Activated CD4-positive, alpha-beta T cell treated with anti-CD3 and anti-CD28 coated beads, Interleukin-2, amount 10 ng/mL, durations not matched to agents 24 days and 14 days (primary cell): ENCODE results near the gene PIM3. TPM values are rescaled to one million over a fixed set of nuclear protein-coding genes. Genes with fewer than 3 reads are reported as not detected.

Experiments used
- DNase-seq: peaks from one replicate; pipeline ENCODE4 v3.0.0; 2022
- H3K27ac Mint-ChIP-seq: one replicate; pipeline ENCODE4 v1.8.0; 2022; ENCODE audit warnings: mild to moderate bottlenecking, mixed read lengths
- H3K27me3 Mint-ChIP-seq: one replicate; pipeline ENCODE4 v1.8.0; 2022; ENCODE audit warnings: mixed read lengths
- H3K36me3 Mint-ChIP-seq: one replicate; pipeline ENCODE4 v1.8.0; 2022; ENCODE audit warnings: low read depth, mild to moderate bottlenecking, mixed read lengths
- H3K4me1 Mint-ChIP-seq: one replicate; pipeline ENCODE4 v1.8.0; 2021; ENCODE audit warnings: mixed read lengths
- H3K4me3 Mint-ChIP-seq: one replicate; pipeline ENCODE4 v1.8.0; 2022; ENCODE audit warnings: mild to moderate bottlenecking, moderate library complexity, mixed read lengths
- H3K9me3 Mint-ChIP-seq: one replicate; pipeline ENCODE4 v1.8.0; 2021; ENCODE audit warnings: mixed read lengths
- intact Hi-C: fragments of 100-400 bp; cut with micrococcal nuclease; formaldehyde crosslinking; loops from one replicate; pipeline ENCODE4 v1.15.1; 2023
- total RNA-seq: library from RNA; stranded (reverse); gene quantifications from 2 replicates; pipeline ENCODE4 v1.2.3, GENCODE V29; 2022

Gene PIM3
- total RNA-seq, 1 donor from 2014 or later = 304 TPM

DNA sequence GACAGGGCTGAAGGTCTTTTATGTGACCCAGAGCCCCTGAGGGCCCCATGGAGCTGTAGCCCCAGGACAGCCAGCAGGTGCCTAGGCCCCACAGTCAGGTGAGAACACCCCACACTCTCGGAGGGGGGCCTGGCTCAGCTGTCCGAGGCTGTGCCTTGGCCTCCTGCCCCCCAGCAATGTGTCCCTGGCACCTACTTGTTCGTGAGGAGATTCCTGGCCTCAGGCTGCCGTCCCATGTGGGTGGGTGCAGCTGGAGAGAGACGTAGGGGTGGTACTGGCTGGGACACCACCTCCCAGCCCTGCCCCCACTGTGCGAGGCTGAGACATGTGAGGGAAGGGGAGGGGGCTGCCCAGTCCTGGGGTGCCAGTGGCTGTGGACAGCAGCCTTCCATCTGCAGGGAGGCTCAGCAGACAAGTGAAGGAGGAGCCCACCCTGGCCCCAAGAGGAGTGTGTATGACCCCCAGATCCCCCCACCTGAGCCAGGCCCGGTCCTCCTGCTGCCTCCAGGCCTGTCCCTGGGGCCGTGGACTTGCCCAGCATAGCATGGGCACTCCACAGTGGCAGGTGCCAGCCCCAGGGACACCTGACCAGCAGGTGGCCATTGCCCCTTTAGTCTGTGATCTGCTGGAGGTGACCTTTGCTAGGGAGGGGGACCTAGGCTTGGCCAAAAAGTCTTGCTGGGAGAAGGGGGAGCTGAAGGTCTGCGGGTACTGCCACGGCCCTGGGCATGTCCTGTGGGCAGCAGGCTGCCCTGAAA is 35.0 kb downstream of the PIM3 start:
- Mint-ChIP-seq H3K36me3 (peaks cover 3% of the 10 kb centered on the region), H3K9me3 (peaks cover 5% of the 10 kb centered on the region), H3K4me3 (no peak overlapping the region), H3K27ac (no peak overlapping the region), H3K4me1 (peaks cover 4% of the 10 kb centered on the region), H3K27me3 (peaks cover 6% of the 10 kb centered on the region)
- no peak for DNase-seq
- intact Hi-C loops = no loop called here

DNA sequence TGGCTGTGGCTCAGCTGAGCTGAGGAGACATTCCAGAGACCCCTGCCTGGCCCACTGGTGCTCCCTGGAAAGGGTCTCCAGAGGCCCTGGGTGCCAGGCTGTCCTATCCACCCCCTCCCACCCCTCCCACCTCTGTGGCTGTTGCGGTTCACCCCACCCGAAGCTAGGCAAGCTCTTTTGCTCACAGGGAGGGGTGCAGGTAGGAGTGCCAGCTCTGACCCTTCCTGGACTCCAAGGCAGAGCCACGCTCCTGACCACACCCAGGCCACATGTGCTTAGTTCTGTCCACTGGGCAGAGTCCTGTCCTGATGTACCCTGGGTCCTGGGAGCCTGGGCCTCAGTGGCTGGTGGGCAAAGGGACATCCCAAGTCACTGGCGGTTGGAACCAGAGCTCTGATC is 35.5 kb downstream of the PIM3 start:
- Mint-ChIP-seq H3K27me3 (peaks cover 3% of the 10 kb centered on the region), H3K36me3 (peaks cover under 1% of the 10 kb centered on the region), H3K9me3 (peaks cover 2% of the 10 kb centered on the region), H3K4me1 (peaks cover 4% of the 10 kb centered on the region), H3K4me3 (no peak overlapping the region), H3K27ac (no peak overlapping the region)
- intact Hi-C loops = no loop called here
- DNase-seq = no peak

DNA sequence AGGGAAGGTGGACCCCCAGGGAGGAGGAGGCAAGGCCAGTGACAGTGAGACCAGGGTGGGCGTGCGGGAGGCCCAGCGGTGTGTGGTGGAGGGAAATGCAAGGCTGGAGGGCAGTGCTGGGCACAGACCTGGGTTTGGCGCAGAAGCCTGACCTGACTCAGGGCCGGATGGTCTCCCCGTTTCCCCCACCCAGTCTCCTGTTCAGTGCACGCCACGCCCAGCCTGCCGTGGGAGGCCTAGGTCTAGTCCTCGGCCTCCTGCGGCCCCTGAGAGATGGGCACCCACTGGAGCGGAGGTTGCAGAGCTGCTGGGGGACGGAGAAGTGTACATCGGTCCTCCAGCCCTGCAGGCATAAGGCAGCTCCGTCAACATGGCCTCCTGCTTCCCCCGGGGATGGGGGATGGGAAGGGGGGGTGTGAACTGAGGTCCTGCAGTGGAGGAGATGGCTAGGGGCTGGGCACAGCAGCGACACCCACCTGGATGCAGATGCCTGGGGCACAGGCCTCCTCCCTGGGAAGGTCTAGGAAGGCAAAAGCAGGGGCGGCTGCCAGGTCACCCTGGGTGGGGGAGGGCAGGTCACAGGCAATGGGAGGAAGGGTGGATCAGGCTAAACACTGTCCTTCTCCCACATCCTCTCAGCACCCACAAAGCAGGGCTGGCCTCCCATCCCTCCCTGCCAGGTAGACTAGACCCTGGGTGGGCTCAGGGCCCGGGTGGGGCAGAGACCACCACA is 36.1 kb downstream of the PIM3 start:
- Mint-ChIP-seq H3K27ac (no peak overlapping the region), H3K36me3 (no peaks in the 10 kb centered on the region), H3K9me3 (no peaks in the 10 kb centered on the region), H3K4me1 (peaks cover 4% of the 10 kb centered on the region), H3K27me3 (peaks cover 2% of the 10 kb centered on the region), H3K4me3 (no peak overlapping the region)
- intact Hi-C loops = no loop called here
- DNase-seq = no peak

DNA sequence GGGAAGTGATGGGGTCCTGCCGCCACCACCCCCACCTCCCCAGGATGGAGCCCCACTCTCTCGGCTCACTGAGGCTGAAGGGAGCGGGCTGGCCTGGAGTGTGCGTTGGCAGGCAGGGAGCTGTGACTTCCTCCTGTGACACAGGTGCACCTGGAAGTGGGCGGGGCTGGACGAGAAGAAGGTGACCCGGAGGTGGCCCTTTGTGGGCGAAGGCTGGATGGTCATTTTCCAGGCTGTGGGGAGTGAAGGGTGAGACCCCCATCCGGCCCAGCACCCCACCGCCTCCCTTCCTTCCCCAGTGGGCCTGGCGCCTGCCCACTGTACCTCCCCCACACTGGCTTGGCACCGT is 36.7 kb downstream of the PIM3 start:
- no peaks in the 10 kb centered on the region for H3K27me3 Mint-ChIP-seq
- intact Hi-C loops = no loop called here
- no peaks in the 10 kb centered on the region for H3K36me3 Mint-ChIP-seq
- H3K9me3 Mint-ChIP-seq = no peaks in the 10 kb centered on the region
- no peak overlapping the region for H3K27ac Mint-ChIP-seq
- no peak for DNase-seq
- peaks cover 4% of the 10 kb centered on the region for H3K4me1 Mint-ChIP-seq
- H3K4me3 Mint-ChIP-seq = no peak overlapping the region

DNA sequence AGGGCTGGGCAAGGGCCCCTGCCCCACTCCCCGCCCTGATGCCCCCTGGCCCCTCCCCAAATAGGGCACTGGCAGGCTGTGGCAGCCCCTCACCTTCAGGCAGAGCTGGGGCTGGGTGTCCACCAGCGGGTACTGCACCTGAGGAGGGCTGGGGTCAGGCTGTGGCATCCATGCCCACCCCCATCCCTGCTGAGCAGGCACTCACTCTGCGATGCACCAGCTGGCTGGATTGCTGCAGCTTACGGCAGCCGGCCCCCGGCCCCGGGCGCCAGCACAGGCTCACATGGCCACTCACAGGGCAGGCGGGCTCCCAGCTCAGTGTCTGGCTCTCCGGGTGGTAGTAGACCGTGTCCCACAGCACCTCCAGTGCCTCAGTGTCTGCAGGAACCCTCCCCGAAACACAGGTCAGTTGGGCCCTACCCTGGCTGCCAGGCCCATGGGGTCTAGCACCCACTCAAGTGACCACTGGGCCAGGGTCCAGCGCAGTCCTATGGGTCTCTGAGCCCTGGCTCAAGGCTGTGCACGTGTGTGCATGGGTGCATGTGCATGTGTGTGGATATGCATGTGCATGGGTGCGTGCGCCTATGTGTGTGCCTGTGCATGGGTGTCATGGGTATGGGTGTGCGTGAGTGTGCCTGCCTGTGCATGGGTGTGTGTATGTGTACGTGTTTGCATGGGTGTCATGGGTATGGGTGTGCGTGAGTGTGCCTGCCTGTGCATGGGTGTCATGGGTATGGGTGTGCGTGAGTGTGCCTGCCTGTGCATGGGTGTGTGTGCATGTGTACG is 37.6 kb downstream of the PIM3 start:
- H3K36me3 Mint-ChIP-seq = no peaks in the 10 kb centered on the region
- H3K27me3 Mint-ChIP-seq = no peaks in the 10 kb centered on the region
- no peak overlapping the region for H3K4me3 Mint-ChIP-seq
- peaks cover 4% of the 10 kb centered on the region for H3K4me1 Mint-ChIP-seq
- H3K27ac Mint-ChIP-seq = peak overlapping the region; percentile 0
- intact Hi-C loops = no loop called here
- DNase-seq = no peak
- H3K9me3 Mint-ChIP-seq = no peaks in the 10 kb centered on the region

DNA sequence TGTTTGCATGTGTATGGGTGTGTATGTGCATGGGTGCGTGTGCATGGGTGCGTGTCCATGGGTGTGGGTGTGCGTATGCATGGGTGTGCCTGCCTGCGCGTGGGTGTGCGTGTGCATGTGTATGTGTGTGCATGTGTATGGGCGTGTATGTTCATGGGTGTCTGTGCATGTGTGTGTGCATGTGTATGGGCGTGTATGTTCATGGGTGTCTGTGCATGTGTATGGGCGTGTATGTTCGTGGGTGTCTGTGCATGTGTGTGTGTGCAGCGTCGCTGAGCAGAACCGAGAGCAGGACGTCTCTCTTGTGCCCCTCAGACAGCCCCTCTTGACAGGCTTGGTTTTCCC is 38.1 kb downstream of the PIM3 start:
- Mint-ChIP-seq H3K36me3 (no peaks in the 10 kb centered on the region), H3K9me3 (no peaks in the 10 kb centered on the region), H3K27me3 (peaks cover under 1% of the 10 kb centered on the region), H3K4me3 (no peak overlapping the region), H3K27ac (peak overlapping the region; percentile 0), H3K4me1 (no peaks in the 10 kb centered on the region)
- DNase-seq = no peak
- intact Hi-C loops = no loop called here

DNA sequence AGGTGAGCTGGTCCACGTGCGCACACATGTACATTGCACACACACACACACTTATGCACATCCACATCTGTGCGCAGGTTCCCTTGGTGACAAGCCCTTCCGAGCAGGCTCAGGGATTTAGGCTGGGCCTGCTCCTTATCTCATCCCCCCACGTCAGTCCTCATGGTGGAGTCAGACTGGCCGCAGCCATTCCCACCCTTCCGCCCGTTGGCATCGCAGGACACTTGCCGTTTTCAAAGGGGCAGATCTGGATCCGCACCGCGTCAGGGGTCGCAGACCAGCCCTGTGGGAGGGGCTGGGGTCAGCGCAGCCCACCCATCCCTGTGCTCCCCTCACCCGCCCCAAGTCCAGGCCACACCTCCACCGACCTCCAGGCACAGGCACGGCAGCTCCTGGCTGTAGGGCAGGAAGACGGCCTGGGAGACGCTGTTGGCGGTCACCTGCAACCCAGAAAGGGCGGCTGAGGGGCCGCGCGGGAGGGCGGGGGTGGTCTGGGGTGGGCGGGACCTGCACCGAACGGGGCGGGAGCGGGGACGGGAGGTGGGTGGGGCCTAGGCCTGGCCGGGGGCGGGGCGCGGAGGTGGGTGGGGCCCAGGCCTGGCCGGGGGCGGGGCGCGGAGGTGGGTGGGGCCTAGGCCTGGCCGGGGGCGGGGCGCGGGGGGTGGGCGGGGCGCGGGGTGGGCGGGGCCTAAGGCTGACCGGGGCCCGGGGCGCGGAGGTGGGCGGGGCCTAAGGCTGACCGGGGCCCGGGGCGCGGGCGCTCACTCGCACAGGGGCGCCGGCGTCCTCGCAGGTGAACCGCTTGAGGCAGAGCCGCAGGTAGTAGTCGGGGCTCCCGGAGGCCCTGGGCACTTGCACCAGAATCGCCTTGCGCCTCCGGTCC is 38.7 kb downstream of the PIM3 start:
- DNase-seq = peak; percentile 79
- intact Hi-C loops = no loop called here
- Mint-ChIP-seq H3K27ac (no peak overlapping the region), H3K36me3 (no peaks in the 10 kb centered on the region), H3K9me3 (no peaks in the 10 kb centered on the region), H3K4me3 (peak overlapping the region; percentile 40), H3K4me1 (no peaks in the 10 kb centered on the region), H3K27me3 (peaks cover 2% of the 10 kb centered on the region)

DNA sequence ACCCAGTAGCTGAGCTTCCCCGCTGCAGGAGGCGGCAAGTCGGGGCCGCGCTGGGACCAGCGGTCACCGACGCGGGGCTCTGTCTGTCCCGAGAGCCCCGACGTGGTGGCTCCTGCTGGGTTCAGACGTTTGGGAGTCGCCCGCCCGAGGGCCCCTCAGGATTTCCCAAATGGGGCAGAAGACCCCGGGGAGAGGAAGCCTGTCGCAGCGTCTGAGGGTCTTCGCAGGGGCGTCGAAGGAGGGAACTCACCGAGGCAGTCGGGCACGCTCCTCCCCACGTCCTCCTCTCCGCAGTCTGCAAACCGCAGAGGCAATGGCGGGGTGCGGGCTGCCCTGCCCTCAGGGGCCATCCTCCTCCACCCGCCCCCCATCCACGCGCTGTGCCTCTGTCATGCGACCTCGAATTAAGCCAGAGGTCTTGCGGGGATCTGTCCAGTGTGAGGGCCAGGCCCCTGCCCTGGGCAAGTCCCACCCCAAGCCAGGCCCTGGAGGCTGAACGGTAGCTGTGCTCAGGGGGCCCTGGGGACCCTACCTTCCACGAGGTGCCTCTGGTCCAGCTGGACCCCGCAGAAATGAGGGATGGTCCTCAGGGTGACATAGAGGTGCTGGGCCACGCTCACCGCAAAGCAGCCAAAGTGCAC is 39.5 kb downstream of the PIM3 start:
- Mint-ChIP-seq H3K36me3 (no peaks in the 10 kb centered on the region), H3K4me1 (peaks cover 4% of the 10 kb centered on the region), H3K27ac (no peak overlapping the region), H3K4me3 (no peak overlapping the region), H3K27me3 (peaks cover 5% of the 10 kb centered on the region), H3K9me3 (no peaks in the 10 kb centered on the region)
- DNase-seq = no peak
- intact Hi-C loops = no loop called here

DNA sequence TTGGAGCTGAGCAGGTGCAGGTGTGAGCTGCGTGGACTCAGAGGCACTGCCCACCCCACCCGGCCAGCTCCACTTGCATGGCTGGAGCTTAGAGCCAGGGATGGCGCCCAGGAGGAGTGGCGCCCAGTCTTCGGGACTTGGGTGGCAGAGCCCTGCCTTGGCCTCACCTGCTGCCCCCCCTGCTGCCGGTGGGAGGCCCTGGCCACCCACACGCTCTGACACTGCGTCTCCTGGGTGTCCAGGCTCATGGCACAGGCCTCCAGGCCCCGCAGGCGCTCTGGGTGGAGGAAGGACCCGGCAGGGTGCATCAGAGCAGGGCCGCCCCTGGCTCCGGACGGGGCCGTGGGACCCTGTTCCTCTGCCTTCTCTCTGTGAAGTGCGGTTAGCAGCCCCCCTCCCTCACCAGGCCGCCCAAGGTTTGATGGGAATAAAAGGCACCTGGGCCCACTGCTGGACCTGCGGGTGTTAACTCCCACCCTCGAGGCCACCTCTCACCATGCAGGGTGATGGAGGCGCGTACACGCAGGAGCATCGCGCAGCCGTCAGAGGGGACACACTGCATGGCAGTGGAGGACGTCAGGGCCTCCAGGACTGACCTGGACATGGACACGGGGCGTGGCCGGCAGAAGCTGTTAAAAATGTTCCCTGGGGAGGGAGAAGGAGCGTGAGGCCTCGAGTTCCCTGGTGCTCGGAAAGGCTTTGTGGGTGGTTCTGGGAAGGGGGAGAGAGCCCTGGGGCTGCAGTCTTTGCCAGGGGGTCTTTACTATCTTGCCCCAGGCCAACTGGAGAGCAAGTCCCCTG is 40.2 kb downstream of the PIM3 start:
- Mint-ChIP-seq H3K27me3 (peaks cover 7% of the 10 kb centered on the region), H3K9me3 (no peaks in the 10 kb centered on the region), H3K27ac (no peak overlapping the region), H3K36me3 (no peaks in the 10 kb centered on the region), H3K4me3 (no peak overlapping the region), H3K4me1 (peaks cover 6% of the 10 kb centered on the region)
- intact Hi-C loops = no loop called here
- DNase-seq = no peak

DNA sequence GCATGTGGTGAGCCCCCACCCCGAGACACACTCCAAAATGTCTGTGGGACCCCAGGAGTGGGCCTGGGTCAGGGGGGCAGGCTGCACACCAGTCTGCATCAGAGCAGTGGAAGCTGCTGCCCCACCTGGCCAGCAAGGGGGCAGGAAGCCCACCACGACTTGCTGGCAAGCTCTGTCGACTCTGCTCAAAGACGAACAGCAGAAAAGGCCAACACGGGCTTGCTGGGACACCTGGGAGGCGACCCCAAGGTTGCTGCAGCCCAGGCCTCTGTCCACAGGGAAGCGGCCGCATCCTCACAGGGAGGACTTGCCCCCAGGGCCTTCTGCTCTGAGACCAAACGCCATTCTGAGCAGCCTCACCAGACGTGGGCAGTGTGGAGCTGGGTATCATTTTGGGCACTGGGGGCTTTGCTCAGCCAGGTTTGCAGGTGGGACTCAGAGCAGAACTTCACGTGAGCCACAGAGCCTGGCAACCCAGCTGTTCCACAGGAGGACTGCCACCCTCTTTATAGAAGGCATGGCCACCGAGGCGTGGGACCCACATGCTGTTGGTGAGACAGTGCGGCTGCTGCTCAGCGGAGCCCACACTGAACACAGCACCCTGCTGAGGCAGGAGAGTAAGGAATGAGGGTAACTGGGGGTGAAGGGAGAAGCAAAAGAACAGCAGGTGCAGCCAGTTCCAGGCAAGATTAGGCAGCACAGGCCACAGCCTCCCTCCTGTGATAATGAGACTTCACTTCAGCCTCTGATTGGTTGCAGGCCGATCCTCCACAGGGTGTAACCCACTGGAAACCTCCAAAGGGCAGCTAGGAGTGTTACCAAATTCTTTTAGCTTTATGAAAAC is 41.0 kb downstream of the PIM3 start:
- no peaks in the 10 kb centered on the region for H3K36me3 Mint-ChIP-seq
- no peak overlapping the region for H3K27ac Mint-ChIP-seq
- intact Hi-C loops = no loop called here
- peaks cover 7% of the 10 kb centered on the region for H3K27me3 Mint-ChIP-seq
- H3K9me3 Mint-ChIP-seq = no peaks in the 10 kb centered on the region
- no peak overlapping the region for H3K4me3 Mint-ChIP-seq
- DNase-seq = no peak
- H3K4me1 Mint-ChIP-seq = peaks cover 6% of the 10 kb centered on the region

DNA sequence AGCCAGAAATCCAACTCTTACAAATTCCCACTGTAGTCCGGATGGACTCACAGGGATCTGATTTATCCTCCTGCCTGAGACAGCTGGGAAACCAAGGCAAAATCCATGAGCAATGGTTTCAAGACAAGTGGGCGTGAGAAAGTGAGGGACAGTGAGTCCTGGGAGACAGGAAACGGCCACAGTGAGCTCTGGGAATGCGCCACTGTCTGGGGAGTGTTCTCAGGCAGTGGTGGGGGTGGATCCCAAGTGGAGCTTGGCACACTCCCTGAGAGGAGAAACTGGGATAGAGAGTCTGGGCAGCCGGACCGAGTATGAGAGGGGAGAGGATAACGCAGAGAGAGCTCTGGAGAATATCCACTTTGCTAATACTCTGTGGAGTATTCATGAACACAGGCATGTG is 42.2 kb downstream of the PIM3 start:
- Mint-ChIP-seq H3K36me3 (no peaks in the 10 kb centered on the region), H3K4me3 (no peak overlapping the region), H3K4me1 (peaks cover 6% of the 10 kb centered on the region), H3K27me3 (peaks cover 7% of the 10 kb centered on the region), H3K9me3 (no peaks in the 10 kb centered on the region), H3K27ac (no peak overlapping the region)
- intact Hi-C loops = no loop called here
- no peak for DNase-seq

DNA sequence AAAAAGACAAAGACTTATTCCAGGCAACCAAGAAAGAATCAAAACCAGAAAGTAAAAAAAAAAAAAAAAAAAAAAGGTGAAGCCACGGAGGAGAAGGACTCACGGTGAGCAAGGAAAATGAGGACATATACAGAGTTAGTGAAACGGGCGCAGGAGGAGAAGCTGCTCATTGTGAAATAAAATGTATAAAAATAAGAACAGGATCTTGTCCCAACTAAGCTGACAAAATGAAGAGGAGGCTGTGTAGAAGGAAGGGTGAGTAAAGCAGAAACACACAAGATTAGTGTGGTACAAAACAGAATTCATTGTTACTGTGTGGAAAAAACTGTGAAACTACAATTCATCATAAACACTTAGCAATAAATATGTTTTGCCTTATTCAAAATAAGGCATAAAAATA is 44.3 kb downstream of the PIM3 start:
- Mint-ChIP-seq H3K9me3 (no peaks in the 10 kb centered on the region), H3K27me3 (peaks cover 7% of the 10 kb centered on the region), H3K27ac (peak overlapping the region; percentile 74), H3K4me3 (peak overlapping the region; percentile 1), H3K4me1 (peaks cover 6% of the 10 kb centered on the region), H3K36me3 (no peaks in the 10 kb centered on the region)
- intact Hi-C loops = no loop called here
- no peak for DNase-seq
